ENCODE results near the gene CEP83. TPM values are rescaled to one million over a fixed set of nuclear protein-coding genes. Genes with fewer than 3 reads are reported as not detected.
"Not testable (repeated sequence)": the region's sequence is repeated elsewhere in the genome, so short reads cannot be mapped to it uniquely, and the experiment has no call there.

CEP83 gene
- total RNA-seq, 2 experiments from 2014 or later = 14.0 to 17.1 TPM

GRCh38 chr12:94469522-94469921, 9.9 kb upstream of the CEP83 start:
- DNase-seq = no peak
- Mint-ChIP-seq H3K9me3 (peaks cover 2% of the 10 kb centered on the region), H3K4me3 (no peak overlapping the region), H3K27ac (no peak overlapping the region), H3K36me3 (ENCODE audit: low read depth) (no peaks in the 10 kb centered on the region), H3K27me3 (peaks cover 4% of the 10 kb centered on the region), H3K4me1 (no peaks in the 10 kb centered on the region)
- POLR2A ChIA-PET = no interaction called here
- CTCF ChIA-PET = interaction anchor here (1.0 kb wide), 1 partner anchor 11 kb away, joined by 3 read pairs; no protein-coding TSS in a partner anchor

GRCh38 chr12:94460616-94460959, 921 bp upstream of the CEP83 start:
- peak overlapping the region; percentile 95 for H3K27ac Mint-ChIP-seq
- DNase-seq = no peak
- CTCF ChIA-PET = interaction anchor here (0.6 kb wide), 1 partner anchor 123 kb away, joined by 3 read pairs; no protein-coding TSS in a partner anchor
- peaks cover 19% of the 10 kb centered on the region for H3K36me3 Mint-ChIP-seq (ENCODE audit: low read depth)
- peaks cover 11% of the 10 kb centered on the region for H3K9me3 Mint-ChIP-seq
- peak overlapping the region; percentile 94 for H3K4me3 Mint-ChIP-seq
- POLR2A ChIA-PET = no interaction called here
- H3K27me3 Mint-ChIP-seq = peaks cover 3% of the 10 kb centered on the region
- peaks cover 35% of the 10 kb centered on the region for H3K4me1 Mint-ChIP-seq

GRCh38 chr12:94458877-94459727, 565 bp downstream of the CEP83 start:
- POLR2A ChIA-PET = no interaction called here
- CTCF ChIA-PET = interaction anchor here (1.1 kb wide), 1 partner anchor 24 kb away, joined by 3 read pairs; no protein-coding TSS in a partner anchor
- peaks cover 3% of the 10 kb centered on the region for H3K27me3 Mint-ChIP-seq
- peaks cover 19% of the 10 kb centered on the region for H3K9me3 Mint-ChIP-seq
- peaks cover 35% of the 10 kb centered on the region for H3K4me1 Mint-ChIP-seq
- H3K27ac Mint-ChIP-seq = peak overlapping the region; percentile 95
- no peak for DNase-seq
- peak overlapping the region; percentile 94 for H3K4me3 Mint-ChIP-seq
- peaks cover 32% of the 10 kb centered on the region for H3K36me3 Mint-ChIP-seq (ENCODE audit: low read depth)

DNA sequence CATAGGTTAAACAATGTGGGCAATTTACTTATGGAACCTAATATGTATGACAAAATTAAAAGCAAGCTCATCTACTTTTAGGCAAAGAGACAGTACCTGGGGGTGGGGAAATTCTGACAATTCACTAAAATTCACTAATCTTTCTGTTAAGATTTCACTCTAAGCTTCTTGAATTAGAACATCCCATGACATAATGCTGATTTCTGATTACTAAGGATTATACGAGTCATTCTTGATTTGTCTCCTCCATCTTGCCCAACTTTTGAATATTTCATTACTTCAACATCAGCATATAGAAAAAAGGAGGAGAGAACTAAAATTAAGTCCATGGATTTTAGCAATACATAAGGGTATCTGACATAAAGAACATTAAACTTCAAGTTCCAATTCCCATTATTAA, 2.4 kb downstream of the CEP83 start:
- CTCF ChIA-PET = interaction anchor here (0.6 to 0.7 kb wide), 2 partner anchors 241 to 1590 kb away, joined by 3 to 4 read pairs; no protein-coding TSS in a partner anchor
- peaks cover 25% of the 10 kb centered on the region for H3K9me3 Mint-ChIP-seq
- H3K27me3 Mint-ChIP-seq = peaks cover 3% of the 10 kb centered on the region
- no peak overlapping the region for H3K27ac Mint-ChIP-seq
- POLR2A ChIA-PET = no interaction called here
- no peak for DNase-seq
- peaks cover 35% of the 10 kb centered on the region for H3K4me1 Mint-ChIP-seq
- no peak overlapping the region for H3K4me3 Mint-ChIP-seq
- H3K36me3 Mint-ChIP-seq (ENCODE audit: low read depth) = peaks cover 47% of the 10 kb centered on the region

DNA sequence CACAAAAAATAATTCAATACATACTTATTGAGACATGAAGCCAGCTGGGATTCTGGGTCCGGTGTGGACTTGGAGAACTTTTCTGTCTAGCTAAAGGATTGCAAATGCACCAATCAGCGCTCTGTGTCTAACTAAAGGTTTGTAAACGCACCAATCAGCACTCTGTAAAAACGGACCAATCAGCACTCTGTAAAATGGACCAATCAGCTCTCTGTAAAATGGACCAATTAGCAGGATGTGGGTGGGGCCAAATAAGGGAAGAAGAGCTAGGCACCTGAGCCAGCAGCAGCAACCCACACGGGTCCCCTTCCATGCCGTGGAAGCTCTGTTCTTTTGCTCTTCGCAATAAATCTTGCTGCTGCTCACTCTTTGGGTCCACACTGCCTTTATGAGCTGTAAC, 5.3 kb downstream of the CEP83 start:
- H3K27ac Mint-ChIP-seq = not testable (repeated sequence)

DNA sequence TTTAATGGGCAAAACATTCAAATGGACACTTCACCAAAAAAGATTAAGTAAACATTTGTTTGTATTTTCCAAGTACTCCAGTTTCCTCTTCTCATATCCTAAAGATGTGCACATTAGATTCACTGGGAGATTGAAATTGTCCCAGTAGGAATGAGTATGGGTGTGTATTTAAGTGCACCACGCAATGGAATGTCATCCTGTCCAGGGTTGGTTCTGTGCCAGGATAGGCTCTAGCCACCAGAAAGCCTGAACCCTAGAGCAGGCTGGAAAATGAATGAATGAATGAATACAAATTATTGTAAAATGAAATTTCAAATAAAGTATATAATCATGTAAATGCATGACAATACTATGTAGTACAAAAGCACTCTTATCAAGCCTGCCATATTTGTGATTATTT, 14.0 kb downstream of the CEP83 start:
- H3K27ac Mint-ChIP-seq = no peak overlapping the region
- ChIA-PET CTCF (no interaction called here), POLR2A (no interaction called here)
- no peak overlapping the region for H3K4me3 Mint-ChIP-seq
- peaks cover 25% of the 10 kb centered on the region for H3K36me3 Mint-ChIP-seq (ENCODE audit: low read depth)
- no peak for DNase-seq
- peaks cover 17% of the 10 kb centered on the region for H3K9me3 Mint-ChIP-seq
- H3K27me3 Mint-ChIP-seq = no peaks in the 10 kb centered on the region
- H3K4me1 Mint-ChIP-seq = peaks cover 5% of the 10 kb centered on the region

More for the DNA sequence above, 5.3 kb downstream of the CEP83 start:
- H3K36me3 Mint-ChIP-seq (ENCODE audit: low read depth) = peaks cover 57% of the 10 kb centered on the region
- DNase-seq, H3K4me3 Mint-ChIP-seq, H3K27me3 Mint-ChIP-seq, POLR2A ChIA-PET: not testable (repeated sequence)
- CTCF ChIA-PET = interaction anchor here (0.6 to 1.1 kb wide), 3 partner anchors 117 to 685 kb away, joined by 3 to 5 read pairs (median 3); no protein-coding TSS in a partner anchor
- peaks cover 32% of the 10 kb centered on the region for H3K9me3 Mint-ChIP-seq
- peaks cover 27% of the 10 kb centered on the region for H3K4me1 Mint-ChIP-seq

DNA sequence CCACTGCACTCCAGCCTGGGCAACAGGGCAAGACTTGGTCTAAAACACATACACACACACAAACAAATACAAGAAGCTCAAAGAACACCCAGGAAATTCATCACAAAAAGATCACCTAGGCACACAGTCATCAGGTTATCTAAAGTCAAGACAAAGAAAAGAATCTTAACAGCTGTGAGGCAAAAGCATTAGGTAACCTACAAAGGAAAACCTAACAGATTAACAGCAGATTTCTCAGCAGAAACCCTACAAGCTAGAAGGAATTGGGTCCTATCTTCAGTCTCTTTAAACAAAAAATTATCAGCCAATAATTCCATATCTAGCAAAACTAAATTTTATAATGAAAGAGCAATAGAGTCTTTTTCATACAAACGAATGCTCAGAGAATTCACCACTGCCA, 22.4 kb downstream of the CEP83 start:
- POLR2A ChIA-PET = no interaction called here

GRCh38 chr12:94435511-94435927, 24.1 kb downstream of the CEP83 start:
- ChIA-PET POLR2A (no interaction called here), CTCF (interaction anchor here (1.0 kb wide), 1 partner anchor 23 kb away, joined by 3 read pairs; no protein-coding TSS in a partner anchor)
- no peaks in the 10 kb centered on the region for H3K27me3 Mint-ChIP-seq
- no peak for DNase-seq
- peaks cover 26% of the 10 kb centered on the region for H3K9me3 Mint-ChIP-seq
- peaks cover 16% of the 10 kb centered on the region for H3K4me1 Mint-ChIP-seq
- peaks cover 32% of the 10 kb centered on the region for H3K36me3 Mint-ChIP-seq (ENCODE audit: low read depth)
- no peak overlapping the region for H3K4me3 Mint-ChIP-seq
- no peak overlapping the region for H3K27ac Mint-ChIP-seq

More for the DNA sequence above, 22.4 kb downstream of the CEP83 start:
- no peak overlapping the region for H3K4me3 Mint-ChIP-seq
- no peaks in the 10 kb centered on the region for H3K27me3 Mint-ChIP-seq
- no peak overlapping the region for H3K27ac Mint-ChIP-seq
- H3K9me3 Mint-ChIP-seq = peaks cover 27% of the 10 kb centered on the region
- H3K36me3 Mint-ChIP-seq (ENCODE audit: low read depth) = peaks cover 22% of the 10 kb centered on the region
- CTCF ChIA-PET = interaction anchor here (0.6 kb wide), 1 partner anchor 1494 kb away, joined by 7 read pairs; no protein-coding TSS in a partner anchor
- no peak for DNase-seq
- peaks cover 16% of the 10 kb centered on the region for H3K4me1 Mint-ChIP-seq

DNA sequence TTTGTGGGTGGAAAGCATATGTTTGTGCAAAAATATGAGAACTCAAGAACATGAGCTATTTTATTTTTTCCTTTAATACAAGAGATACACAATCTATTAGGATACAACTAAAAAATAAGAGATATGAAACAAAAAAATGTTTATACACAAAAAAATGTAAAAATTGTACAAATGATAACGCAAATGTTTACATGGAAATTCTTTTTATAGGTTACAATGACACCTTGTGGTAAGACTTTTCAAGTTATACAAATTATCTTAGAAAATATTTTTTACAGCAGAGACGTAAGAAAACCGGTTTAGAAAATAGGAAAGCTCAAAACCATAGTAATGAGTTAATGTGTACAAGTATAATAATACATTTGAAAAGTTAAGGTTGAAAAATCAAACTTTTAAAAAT, 25.5 kb downstream of the CEP83 start:
- Mint-ChIP-seq H3K36me3 (ENCODE audit: low read depth) (peaks cover 38% of the 10 kb centered on the region), H3K27ac (no peak overlapping the region), H3K9me3 (peaks cover 25% of the 10 kb centered on the region), H3K27me3 (no peaks in the 10 kb centered on the region), H3K4me3 (no peak overlapping the region), H3K4me1 (peaks cover 16% of the 10 kb centered on the region)
- POLR2A ChIA-PET = no interaction called here
- no peak for DNase-seq
- CTCF ChIA-PET = interaction anchor here (0.5 to 1.2 kb wide), 3 partner anchors 100 to 332 kb away, joined by 3 read pairs; no protein-coding TSS in a partner anchor

DNA sequence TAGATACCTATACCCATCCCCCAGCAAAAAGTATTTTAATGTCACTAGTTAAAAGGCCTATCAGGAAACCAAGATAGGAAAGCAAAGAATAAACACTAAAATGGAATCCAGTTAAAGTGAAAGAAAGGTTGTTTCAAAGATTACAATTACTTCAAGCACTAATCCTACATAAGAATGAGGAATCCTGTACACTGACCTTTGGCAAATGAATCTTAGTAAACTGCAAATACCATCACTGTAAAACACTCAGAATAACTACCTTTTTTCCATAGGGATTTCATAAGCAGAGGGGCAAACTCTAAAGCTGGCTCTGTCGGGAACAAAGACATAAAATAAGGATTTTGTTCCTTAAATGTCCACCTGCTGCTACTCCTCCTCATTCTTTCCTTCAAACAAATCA, 25.9 kb downstream of the CEP83 start:
- CTCF ChIA-PET = interaction anchor here (0.9 to 1.2 kb wide), 2 partner anchors 293 to 331 kb away, joined by 3 read pairs; no protein-coding TSS in a partner anchor
- Mint-ChIP-seq H3K4me3 (no peak overlapping the region), H3K36me3 (ENCODE audit: low read depth) (peaks cover 36% of the 10 kb centered on the region), H3K4me1 (peaks cover 16% of the 10 kb centered on the region), H3K9me3 (peaks cover 23% of the 10 kb centered on the region), H3K27ac (no peak overlapping the region), H3K27me3 (no peaks in the 10 kb centered on the region)
- DNase-seq = no peak
- POLR2A ChIA-PET = no interaction called here

DNA sequence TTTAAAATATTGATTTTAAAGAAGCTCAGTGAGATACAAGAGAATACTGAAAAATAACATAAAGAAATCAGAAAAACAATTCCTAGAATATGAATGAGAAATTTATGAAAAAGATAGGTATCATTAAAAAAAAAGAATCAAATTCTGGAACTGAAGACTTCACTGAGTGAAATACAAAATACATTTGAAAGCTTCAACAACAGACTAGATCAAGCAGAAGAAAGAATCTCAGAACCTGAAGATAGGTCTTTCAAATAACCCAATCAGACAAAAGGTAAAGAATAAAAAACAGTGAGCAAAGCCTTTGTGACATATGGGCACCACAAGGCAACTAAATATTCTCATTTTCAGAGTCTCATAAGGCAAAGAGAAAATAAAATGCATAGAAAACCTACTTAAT, 29.4 kb downstream of the CEP83 start:
- POLR2A ChIA-PET = no interaction called here

DNA sequence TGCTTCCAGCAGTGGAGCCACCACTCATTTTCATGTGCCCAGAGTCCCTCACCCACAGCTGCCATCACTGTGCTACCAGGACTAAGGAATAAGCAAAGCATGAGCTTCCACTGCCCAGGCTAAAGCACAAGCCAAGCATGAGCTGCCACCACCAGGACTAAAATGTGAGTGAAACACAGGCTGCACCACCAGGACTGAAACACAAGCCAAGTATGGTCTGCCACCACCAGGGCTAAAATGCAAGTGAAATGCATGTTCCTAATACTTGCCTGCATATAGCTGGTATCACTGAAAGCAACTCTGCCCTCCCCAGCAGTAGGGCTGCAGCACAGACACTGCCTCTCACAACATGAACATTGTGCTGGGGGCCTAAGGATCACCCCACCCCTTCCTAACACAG, 30.0 kb downstream of the CEP83 start:
- no peaks in the 10 kb centered on the region for H3K27me3 Mint-ChIP-seq
- no peak overlapping the region for H3K4me3 Mint-ChIP-seq
- H3K27ac Mint-ChIP-seq = no peak overlapping the region
- H3K36me3 Mint-ChIP-seq (ENCODE audit: low read depth) = peaks cover 48% of the 10 kb centered on the region
- no peak for DNase-seq
- ChIA-PET POLR2A (no interaction called here), CTCF (interaction anchor here (1.7 kb wide), 1 partner anchor 9 kb away, joined by 4 read pairs; no protein-coding TSS in a partner anchor)
- H3K4me1 Mint-ChIP-seq = peaks cover 7% of the 10 kb centered on the region
- H3K9me3 Mint-ChIP-seq = peaks cover 32% of the 10 kb centered on the region

More for the DNA sequence above, 29.4 kb downstream of the CEP83 start:
- CTCF ChIA-PET = interaction anchor here (1.7 kb wide), 1 partner anchor 9 kb away, joined by 4 read pairs; no protein-coding TSS in a partner anchor
- Mint-ChIP-seq H3K4me3 (no peak overlapping the region), H3K36me3 (ENCODE audit: low read depth) (peaks cover 41% of the 10 kb centered on the region), H3K27me3 (no peaks in the 10 kb centered on the region), H3K9me3 (peaks cover 28% of the 10 kb centered on the region), H3K4me1 (peaks cover 9% of the 10 kb centered on the region), H3K27ac (no peak overlapping the region)
- DNase-seq = no peak

- CTCF ChIA-PET = interaction anchor here (1.7 kb wide), 1 partner anchor 10 kb away, joined by 4 read pairs; no protein-coding TSS in a partner anchor
- peaks cover 36% of the 10 kb centered on the region for H3K9me3 Mint-ChIP-seq
- peaks cover 52% of the 10 kb centered on the region for H3K36me3 Mint-ChIP-seq (ENCODE audit: low read depth)
- H3K4me3 Mint-ChIP-seq = no peak overlapping the region
- H3K4me1 Mint-ChIP-seq = peaks cover 7% of the 10 kb centered on the region
- POLR2A ChIA-PET = no interaction called here
- DNase-seq = no peak
- H3K27me3 Mint-ChIP-seq = no peaks in the 10 kb centered on the region
- H3K27ac Mint-ChIP-seq = no peak overlapping the region
Measured at GRCh38 chr12:94429191-94429590, 30.5 kb downstream of the CEP83 start.
